GM19099 (cell line): ENCODE data around the gene MCM5.

Experiments used
- POLR2A ChIP-seq: IDR thresholded peaks from 3 replicates; pipeline ENCODE4 v1.6.1; 2011; ENCODE audit warnings: low read depth; ENCODE audit not compliant: insufficient read length; ENCODE audit errors: extremely low read depth

MCM5 gene

DNA sequence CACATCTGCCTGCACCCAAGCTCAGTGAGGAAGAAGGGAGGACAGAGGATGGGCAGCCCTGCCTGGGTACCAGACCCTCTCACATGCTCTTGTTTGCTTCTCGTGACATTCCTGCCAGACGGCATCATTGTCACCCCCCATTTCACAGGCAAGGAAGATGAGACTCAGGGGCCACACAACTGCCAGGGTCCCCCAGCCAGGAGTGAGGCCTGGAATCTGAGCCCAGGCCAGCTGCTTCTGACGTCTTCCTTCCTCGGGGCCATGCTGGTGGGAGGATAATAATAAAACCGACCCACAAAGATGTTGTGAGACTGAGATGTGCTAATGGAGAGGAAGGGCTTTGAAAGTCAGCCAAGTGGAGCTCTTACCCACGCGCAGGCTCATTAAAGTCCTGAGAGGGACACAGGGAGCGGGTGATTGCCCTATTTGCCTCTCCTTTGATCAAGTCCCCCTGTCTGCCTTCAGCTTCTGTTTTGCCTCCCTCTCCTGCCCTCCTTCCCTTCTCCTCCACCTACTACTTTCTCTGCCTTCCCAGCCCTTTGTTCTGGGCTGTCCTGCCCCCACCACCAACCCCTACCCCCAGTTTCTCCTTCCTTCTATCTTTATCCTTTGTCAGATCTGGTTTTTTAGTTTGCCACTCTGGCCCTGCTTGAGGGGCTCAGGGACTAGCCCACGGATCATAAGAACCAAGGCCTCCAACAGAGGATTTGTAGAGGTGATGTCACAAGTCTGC is 62.7 kb downstream of the MCM5 start:
- no peak for TF ChIP-seq POLR2A

DNA sequence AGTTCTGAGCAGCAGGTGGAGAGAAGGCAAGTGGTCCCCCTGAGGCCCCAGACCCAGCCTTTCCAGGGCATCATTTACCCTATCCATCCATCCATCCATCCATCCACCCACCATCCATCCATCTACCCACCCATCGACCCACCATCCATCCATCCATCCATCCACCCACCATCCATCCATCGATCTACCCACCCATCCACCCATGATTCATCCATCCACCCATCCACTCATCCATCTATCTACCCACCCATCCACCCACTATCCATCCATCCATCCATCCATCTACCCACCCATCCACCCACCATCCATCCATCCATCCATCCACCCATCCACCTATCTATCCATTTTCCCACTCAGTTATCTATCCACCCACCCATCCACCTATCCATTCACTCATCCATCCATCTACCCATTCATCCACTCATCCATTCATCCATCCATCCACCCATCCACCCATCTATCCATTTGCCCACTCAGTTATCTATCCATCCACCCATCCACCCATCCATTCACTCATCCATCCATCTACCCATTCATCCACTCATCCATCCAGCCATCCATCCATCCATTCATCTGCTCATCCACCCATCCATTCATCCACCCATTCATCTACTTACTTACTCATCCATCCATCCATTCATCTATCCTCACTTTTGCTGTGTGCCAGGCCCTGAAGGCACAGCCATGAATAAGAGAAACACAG is 63.4 kb downstream of the MCM5 start:
- no peak for TF ChIP-seq POLR2A

DNA sequence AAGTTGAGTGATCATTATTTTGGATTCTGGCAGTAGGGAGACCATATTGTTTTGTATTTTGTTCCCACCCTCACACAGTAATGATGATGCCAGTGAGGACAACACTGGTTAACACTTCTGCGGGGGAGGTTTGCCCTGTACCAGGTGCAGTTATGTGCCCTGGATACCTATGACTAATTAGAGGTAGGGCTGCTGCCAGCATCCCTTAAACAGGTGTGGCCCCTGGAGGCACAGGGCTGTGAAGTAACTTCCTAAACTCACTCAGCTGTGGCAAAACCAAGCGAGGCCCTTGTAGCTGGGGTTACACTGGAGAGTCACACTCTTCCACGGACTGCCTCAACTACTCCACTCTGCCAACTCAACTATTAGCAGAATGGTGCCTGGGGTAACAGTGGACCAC is 64.5 kb downstream of the MCM5 start:
- TF ChIP-seq POLR2A, result no peak

DNA sequence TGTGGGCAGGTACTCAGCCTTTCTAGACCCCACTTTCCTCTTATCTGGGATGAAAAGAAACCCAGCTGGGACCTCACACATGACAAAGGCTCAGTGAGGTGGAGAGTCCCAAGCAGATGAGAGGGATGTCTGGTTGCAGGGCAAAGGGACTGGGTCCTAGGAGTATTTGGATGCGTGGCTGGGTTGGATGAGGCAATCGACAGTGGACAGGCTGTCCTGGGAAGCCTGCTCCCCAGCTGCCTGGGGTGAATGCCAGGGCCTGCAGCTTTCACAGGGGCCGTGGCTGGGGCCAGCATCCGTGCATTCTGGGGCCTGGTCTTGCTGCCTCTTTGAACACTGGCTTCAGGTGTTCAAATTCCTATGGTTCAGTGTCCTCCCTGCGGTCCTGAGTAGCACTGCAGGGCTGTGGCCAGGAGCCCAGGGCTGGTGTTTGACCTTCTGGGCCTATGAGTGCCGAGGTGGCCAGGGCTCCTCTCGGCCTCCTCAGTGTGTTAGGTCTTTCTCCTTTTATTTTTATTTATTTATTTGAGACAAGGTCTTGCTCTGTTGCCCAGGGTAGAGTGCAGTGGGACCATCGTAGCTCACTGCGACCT is 65.3 kb downstream of the MCM5 start:
- no peak for TF ChIP-seq POLR2A

DNA sequence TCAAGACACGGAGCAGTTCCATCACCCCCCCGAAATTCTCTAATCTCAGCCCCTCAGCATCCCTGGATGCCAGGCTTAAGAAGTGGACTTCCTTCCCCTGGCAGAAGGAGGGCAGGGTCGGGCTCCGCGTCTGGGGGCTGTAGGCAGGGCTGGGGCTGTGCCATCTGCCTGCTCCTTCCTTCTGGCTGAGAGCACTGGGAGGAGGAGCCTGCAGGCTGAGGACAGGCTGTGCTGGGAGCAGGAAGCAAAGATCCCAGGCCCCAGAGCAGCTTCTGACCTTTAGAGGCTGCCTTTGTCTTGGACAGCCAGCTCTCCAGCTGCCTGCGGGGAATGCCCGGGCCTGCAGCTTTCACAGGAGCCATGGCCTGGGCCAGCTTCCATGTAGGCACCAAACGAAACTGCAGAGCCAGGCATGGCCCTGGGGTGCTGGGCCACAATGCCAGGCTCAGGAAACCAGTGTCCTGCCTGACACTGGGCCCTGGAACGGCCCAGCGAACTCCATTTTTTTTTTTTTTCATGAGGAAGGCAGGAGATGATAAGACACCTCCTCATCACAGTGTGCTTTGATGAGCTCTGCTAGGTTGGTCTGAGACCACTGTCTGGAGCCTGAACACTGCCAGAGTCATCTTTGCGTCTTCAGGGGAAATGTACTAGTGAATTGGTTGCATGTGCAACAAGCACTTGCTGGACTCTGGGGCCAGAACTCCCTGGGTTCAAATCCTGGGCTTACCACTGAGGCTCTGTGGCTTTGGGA is 67.9 kb downstream of the MCM5 start:
- no peak for TF ChIP-seq POLR2A

DNA sequence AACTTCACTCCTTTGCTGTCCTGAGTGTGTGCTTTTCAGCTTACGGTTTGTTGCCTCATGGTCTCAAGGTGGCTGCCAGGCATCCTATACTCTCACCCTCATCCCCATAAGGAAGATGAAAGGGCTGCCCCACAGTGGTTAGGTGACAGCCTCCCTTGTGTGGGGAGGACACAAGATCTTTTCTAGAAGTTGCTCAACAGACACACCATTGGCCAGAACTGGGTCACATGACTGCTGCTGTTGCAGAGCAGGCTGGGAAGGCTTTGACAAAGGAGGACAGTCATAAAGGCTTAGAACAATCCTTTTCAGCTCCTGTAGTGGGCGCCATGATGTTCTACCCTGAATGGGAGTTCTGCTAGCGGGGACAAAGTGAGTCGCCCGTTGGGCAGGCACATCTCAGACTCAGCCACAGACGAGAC is 71.0 kb downstream of the MCM5 start:
- no peak for TF ChIP-seq POLR2A

DNA sequence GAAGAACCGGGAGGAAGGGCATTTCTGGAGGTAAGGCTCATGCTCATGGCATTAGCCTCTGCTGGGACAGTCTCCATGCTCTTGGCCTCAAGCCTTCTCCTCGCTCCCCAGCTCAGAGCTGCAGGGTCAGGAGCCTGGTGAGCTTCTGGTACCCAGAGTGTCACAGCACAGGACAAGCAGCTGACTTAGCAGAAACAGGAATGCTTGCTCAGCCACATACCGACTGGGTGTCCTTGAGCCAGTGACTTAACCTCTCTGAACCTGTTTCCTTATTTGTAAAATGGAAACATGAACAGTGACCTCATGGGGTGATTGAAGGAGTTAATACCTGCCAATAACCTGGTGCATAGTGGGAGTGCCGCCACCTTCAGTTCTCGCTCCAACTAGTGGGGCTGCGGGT is 72.5 kb downstream of the MCM5 start:
- TF ChIP-seq POLR2A, result no peak

DNA sequence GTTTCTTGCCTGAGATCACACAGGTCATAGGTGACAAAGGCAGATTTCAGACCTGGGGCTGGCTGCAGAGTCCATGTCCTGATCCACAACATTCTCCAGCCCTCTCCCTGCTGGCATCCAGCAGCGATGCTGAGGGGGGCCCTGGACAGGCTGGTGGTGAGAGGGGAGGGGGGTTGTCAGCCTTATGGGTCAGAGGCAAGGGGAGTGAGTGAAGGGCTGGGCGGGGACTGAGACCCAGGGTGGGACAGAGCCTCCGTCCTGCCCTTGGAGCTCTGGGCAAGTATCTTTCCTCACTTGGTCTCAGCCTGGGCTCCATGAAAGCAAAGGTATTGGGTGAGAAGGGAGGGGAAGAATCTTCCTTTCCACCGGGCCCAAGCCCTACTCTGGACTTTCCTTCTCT is 74.0 kb downstream of the MCM5 start:
- no peak for TF ChIP-seq POLR2A
